Endothelial cell of umbilical vein (primary cell): ENCODE data around the gene KCNJ6. TPM values are rescaled to one million over a fixed set of nuclear protein-coding genes. Genes with fewer than 3 reads are reported as not detected.

ENCODE experiments used
- BruUV-seq: library from RNA; stranded (reverse); fragments of 400-500 nt; replicated peaks from 2 replicates; lab custom pipeline; 2021; lab: Mats Ljungman, UMichigan
- CTCF ChIA-PET: fragments of 300-600, 350-600 bp; sonication (Branson Sonifier 250); formaldehyde crosslinking; loops from one replicate; lab custom pipeline; 2021; ENCODE audit warnings: antibody characterized with exemption, inconsistent platforms; lab: Charles Lee
- POLR2A ChIA-PET: fragments of 300-600, 350-600 bp; sonication (Branson Sonifier 250); formaldehyde crosslinking; loops from one replicate; lab custom pipeline; 2021; ENCODE audit warnings: antibody characterized with exemption, inconsistent platforms; lab: Charles Lee
- DNase-seq: peaks from one replicate; pipeline ENCODE4 v3.0.0-alpha.2; 2011; ENCODE audit warnings: low read depth, low spot score
- FAIRE-seq: peaks from 2 replicates; lab custom pipeline; 2011; peaks lifted over from hg19 to GRCh38; lab: Jason Lieb, UNC
- H2AFZ ChIP-seq: 2 replicates; pipeline ENCODE4 v1.6.0; 2012; ENCODE audit warnings: low read depth, low read length, control low read depth, inconsistent platforms
- H3K27ac ChIP-seq: 2 replicates; pipeline ENCODE4 v1.5.1; 2011; ENCODE audit warnings: low read depth, mild to moderate bottlenecking, control low read depth, low read length, moderate library complexity; ENCODE audit not compliant: insufficient read depth
- H3K27me3 ChIP-seq, 2 experiments: 2 replicates each; pipeline versions ENCODE4 v1.6.0 to v1.6.1; 2011; ENCODE audit warnings: low read length in 2 of 2, mixed read lengths in 1 of 2; ENCODE audit not compliant: control insufficient read depth in 2 of 2, insufficient read depth in 2 of 2
- H3K36me3 ChIP-seq, 2 experiments: 2 replicates in 1 of 2; 3 replicates in 1 of 2; pipeline ENCODE4 v1.5.1; 2011; ENCODE audit warnings: low read length in 2 of 2, mild to moderate bottlenecking in 1 of 2, moderate library complexity in 1 of 2; ENCODE audit not compliant: control insufficient read depth in 2 of 2, insufficient read depth in 2 of 2; ENCODE audit errors: extremely low read depth in 1 of 2
- H3K4me1 ChIP-seq: 3 replicates; pipeline ENCODE4 v1.5.1; 2011; ENCODE audit warnings: mild to moderate bottlenecking, low read length; ENCODE audit not compliant: control insufficient read depth, insufficient read depth; ENCODE audit errors: extremely low read depth
- H3K4me2 ChIP-seq: 2 replicates; pipeline ENCODE4 v1.6.1; 2011; ENCODE audit warnings: low read length, control low read depth, mixed read lengths; ENCODE audit not compliant: insufficient read depth
- H3K4me3 ChIP-seq, 3 experiments: fragments of 200-600 bp in 1 of 3; sonication (generic), shearing (Covaris generic) in 1 of 3; replicated peaks in 1 of 3; 2 replicates each; pipeline ENCODE4 v1.5.1; 2011 to 2016; ENCODE audit warnings: control low read depth in 3 of 3, low read length in 3 of 3, mild to moderate bottlenecking in 2 of 3, inconsistent platforms in 1 of 3, low read depth in 1 of 3, moderate library complexity in 1 of 3; ENCODE audit not compliant: insufficient read depth in 1 of 3
- H3K79me2 ChIP-seq: 2 replicates; pipeline ENCODE4 v1.6.0; 2012; ENCODE audit warnings: low read length, inconsistent platforms; ENCODE audit not compliant: control insufficient read depth, insufficient read depth
- H3K9ac ChIP-seq: replicated peaks from 2 replicates; pipeline ENCODE3; 2011; ENCODE audit warnings: low read length, control low read depth; ENCODE audit not compliant: insufficient read depth; ENCODE audit errors: extremely low read depth
- H3K9me1 ChIP-seq: replicated peaks from 3 replicates; pipeline ENCODE4 v1.6.0; 2011; ENCODE audit warnings: mild to moderate bottlenecking, low read length; ENCODE audit not compliant: control insufficient read depth, insufficient read depth; ENCODE audit errors: extremely low read depth
- H3K9me3 ChIP-seq: replicated peaks from 2 replicates; pipeline ENCODE4 v1.5.1; 2012; ENCODE audit warnings: low read length, inconsistent platforms; ENCODE audit not compliant: control insufficient read depth, insufficient read depth
- H4K20me1 ChIP-seq: replicated peaks from 2 replicates; pipeline ENCODE3; 2011; ENCODE audit warnings: mild to moderate bottlenecking, low read length; ENCODE audit not compliant: control insufficient read depth, insufficient read depth; ENCODE audit errors: extremely low read depth
- CTCF ChIP-seq, 2 donors: IDR thresholded peaks; 1 replicate in 1 of 2; 2 replicates in 1 of 2; pipeline ENCODE4 v1.5.1; 2011; ENCODE audit warnings: low read length in 2 of 2, mild to moderate bottlenecking in 2 of 2, moderate library complexity in 2 of 2, control low read depth in 1 of 2, inconsistent platforms in 1 of 2, low read depth in 1 of 2; ENCODE audit not compliant: insufficient read depth in 1 of 2; ENCODE audit errors: extremely low read depth in 1 of 2
- EZH2 ChIP-seq: IDR thresholded peaks from 2 replicates; pipeline ENCODE4 v1.6.1; 2012; ENCODE audit warnings: borderline replicate concordance, low read depth, mild to moderate bottlenecking, moderate library complexity, low read length, inconsistent platforms; ENCODE audit not compliant: severe bottlenecking
- JUN ChIP-seq: IDR thresholded peaks from 2 replicates; pipeline ENCODE4 v1.6.1; 2011; ENCODE audit warnings: borderline replicate concordance, low read depth; ENCODE audit not compliant: insufficient read length, insufficient read depth
- MYC ChIP-seq: IDR thresholded peaks from one replicate; pipeline ENCODE4 v1.6.1; 2011; ENCODE audit warnings: mild to moderate bottlenecking, low read depth, low read length
- POLR2A ChIP-seq: IDR thresholded peaks from 2 replicates; pipeline ENCODE4 v1.6.1; 2012; ENCODE audit warnings: low read depth, mild to moderate bottlenecking, control low read depth, low read length
- POLR2AphosphoS5 ChIP-seq: IDR thresholded peaks from 2 replicates; pipeline ENCODE4 v1.6.1; 2012; ENCODE audit warnings: low read depth, mild to moderate bottlenecking, control low read depth, low read length, moderate library complexity; ENCODE audit not compliant: insufficient read depth
- dilution Hi-C: fragments of 300-500 bp; cut with MboI; formaldehyde crosslinking; loops from one replicate; pipeline ENCODE4 v1.15.0; 2019; ENCODE audit warnings: low sequenced_read_pairs; ENCODE audit not compliant: extremely low pct_ligation_motif_present
- intact Hi-C: fragments of 100-400 bp; cut with micrococcal nuclease; formaldehyde crosslinking; loops from one replicate; pipeline ENCODE4 v1.10.0; 2022
- polyA plus RNA-seq, 4 experiments: library from polyadenylated mRNA; depleted of rRNA in 3 of 4; stranded (reverse) in 3 of 4; unstranded in 1 of 4; fragments of >200 nt; gene quantifications; 2 replicates each; pipeline versions ENCODE4 v1.2.1 to v1.2.3, GENCODE V29; 2011 to 2012; ENCODE audit warnings: missing spikeins in 1 of 4
- total RNA-seq: library from RNA; stranded (reverse); gene quantifications from 2 replicates; pipeline ENCODE4 v1.2.3, GENCODE V29; 2021

KCNJ6 gene
- total and polyA plus RNA-seq, 2 donors (not counting 3 experiments of a cell fraction or from before 2014, with no cell fraction given), result not detected

DNA sequence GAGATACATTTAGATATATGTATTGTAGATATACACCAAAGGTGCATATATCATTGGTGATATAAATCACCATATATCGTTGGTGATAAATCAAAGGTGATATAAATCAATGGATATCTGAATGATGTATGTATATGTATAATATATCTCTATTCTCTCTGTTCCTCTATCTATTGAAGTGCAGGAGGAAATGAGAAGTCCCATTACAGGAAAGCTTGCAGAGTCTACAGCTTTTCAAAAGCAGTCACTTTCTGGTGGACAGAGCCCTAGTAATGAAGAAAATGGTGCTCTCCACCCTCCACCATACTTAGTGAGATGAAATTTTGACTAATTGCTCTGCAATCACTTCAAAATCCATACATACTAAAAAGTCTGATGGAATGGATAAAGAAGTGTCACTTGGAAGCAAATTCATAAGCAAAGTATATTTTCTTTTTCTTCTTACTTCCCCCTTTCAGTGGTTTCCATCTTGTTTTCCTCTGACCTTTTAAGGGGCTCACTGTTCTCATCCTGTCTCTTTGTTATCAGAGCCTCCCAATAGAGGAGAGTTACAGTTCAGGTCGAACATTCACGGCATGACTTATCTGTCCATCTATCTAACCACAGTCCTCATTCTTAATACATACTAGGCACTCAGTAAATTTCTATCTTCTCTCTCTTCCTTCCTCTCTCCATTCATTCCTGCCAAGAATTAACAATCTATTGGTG lies 227.2 kb downstream of the KCNJ6 start:
- Histone ChIP-seq H3K9ac (no peak overlapping the region), H3K9me3 (no peaks in the 10 kb centered on the region), H2AFZ (no peak overlapping the region), H3K27ac (no peak overlapping the region), H3K9me1 (no peaks in the 10 kb centered on the region), H4K20me1 (no peaks in the 10 kb centered on the region), H3K79me2 (no peaks in the 10 kb centered on the region), H3K36me3 (no peaks in the 10 kb centered on the region), H3K4me1 (no peaks in the 10 kb centered on the region), H3K4me3 (no peak overlapping the region), H3K27me3 (peaks cover 8 to 18% of the 10 kb centered on the region in 2 experiments), H3K4me2 (no peak overlapping the region)
- dilution Hi-C loops (no loop called here), intact Hi-C loops (no loop called here)
- FAIRE-seq (no peak), DNase-seq (no peak)
- TF ChIP-seq POLR2AphosphoS5, result no peak
- TF ChIP-seq EZH2, result no peak
- TF ChIP-seq MYC, result no peak
- no peak for TF ChIP-seq POLR2A
- TF ChIP-seq CTCF (IDR thresholded peaks at IDR 0.05; ENCODE audit: extremely low read depth in 1 of 2, insufficient read depth in 1 of 2, low read depth in 1 of 2, low read length in 2 of 2), result no peak
- no peak for TF ChIP-seq JUN
- ChIA-PET POLR2A (no interaction called here), CTCF (interaction anchor here (2.3 to 2.6 kb wide), 2 partner anchors 12 to 15 kb away, joined by 11 to 13 read pairs; no protein-coding TSS in a partner anchor)
- BruUV-seq, result no TSS peak
